ENCODE data around the gene MGAT5B.

The MGAT5B gene

DNA sequence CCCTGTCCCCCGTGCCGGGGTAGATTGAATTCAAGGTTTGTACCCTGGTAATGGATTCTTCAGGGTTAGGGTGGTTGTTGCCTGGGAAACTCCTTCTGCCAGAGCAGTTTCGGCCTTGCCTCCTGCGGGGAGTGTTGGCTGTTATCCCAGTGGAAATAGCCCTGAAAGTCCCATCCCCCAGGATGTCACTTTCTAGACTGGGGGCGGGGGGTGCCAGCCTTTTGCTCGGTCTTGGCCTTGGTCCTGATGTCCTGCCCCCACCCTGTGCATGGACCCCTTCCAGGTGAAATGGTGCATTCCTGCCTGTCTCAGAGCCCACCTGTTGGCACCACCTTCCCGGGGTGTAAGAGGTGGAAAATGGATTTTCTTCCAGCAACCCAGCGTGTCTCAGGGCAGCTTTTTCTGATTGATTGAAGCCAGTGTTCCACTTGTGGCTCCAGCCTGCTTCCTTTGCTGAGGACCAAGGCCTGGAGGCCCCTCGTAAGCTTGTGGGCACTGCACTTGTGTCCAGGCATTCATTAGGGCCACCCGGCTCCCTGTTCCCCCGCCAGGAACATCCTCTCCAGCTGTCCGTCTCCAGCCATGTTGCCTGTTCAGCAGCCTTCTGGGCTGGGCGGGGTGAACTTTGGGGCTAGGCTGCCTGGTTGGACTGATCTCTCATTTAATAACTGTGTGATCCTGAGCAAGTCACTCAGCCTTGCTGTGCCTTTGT, 25.6 kb downstream of the MGAT5B start:
- Histone ChIP-seq H3K9me3 (ENCODE audit: severe bottlenecking) (peaks cover 11% of the 10 kb centered on the region), H3K27ac (no peak overlapping the region), H3K36me3 (peaks cover 23% of the 10 kb centered on the region), H3K27me3 (ENCODE audit: insufficient read depth, low read depth, severe bottlenecking) (no peaks in the 10 kb centered on the region), H3K4me3 (ENCODE audit: low read depth, low read length) (no peak overlapping the region)
- TF ChIP-seq CTCF (IDR thresholded peaks at IDR 0.05; ENCODE audit: low read depth, low read length) = no peak
- no peak for DNase-seq

GRCh38 chr17:76894842-76895241, 26.6 kb downstream of the MGAT5B start:
- Histone ChIP-seq H3K36me3 (peaks cover 22% of the 10 kb centered on the region), H3K27me3 (ENCODE audit: insufficient read depth, low read depth, severe bottlenecking) (no peaks in the 10 kb centered on the region), H3K4me3 (ENCODE audit: low read depth, low read length) (no peak overlapping the region), H3K9me3 (ENCODE audit: severe bottlenecking) (peaks cover 11% of the 10 kb centered on the region), H3K27ac (no peak overlapping the region)
- TF ChIP-seq CTCF (IDR thresholded peaks at IDR 0.05; ENCODE audit: low read depth, low read length) = no peak
- DNase-seq = no peak

DNA sequence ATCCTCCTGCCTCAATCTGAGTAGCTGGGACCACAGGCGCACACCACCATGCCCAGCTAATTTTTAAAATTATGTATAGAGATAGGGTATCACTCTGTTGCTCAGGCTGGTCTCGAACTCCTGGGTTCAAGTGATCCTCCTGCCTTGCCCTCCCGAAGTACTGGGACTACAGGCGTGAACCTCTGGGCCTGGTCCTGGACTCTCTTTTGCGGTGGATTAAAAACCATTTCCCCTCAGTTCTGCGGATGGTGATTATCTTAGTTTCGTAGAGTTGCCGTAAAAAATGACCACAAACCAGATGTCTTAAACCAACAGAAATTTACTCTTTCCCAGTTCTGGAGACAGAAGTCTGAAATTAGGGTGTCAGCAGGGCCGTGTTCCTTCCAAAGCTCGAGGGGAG, 28.8 kb downstream of the MGAT5B start:
- Histone ChIP-seq H3K36me3 (peaks cover 18% of the 10 kb centered on the region), H3K27ac (no peak overlapping the region), H3K27me3 (ENCODE audit: insufficient read depth, low read depth, severe bottlenecking) (no peaks in the 10 kb centered on the region), H3K4me3 (ENCODE audit: low read depth, low read length) (no peak overlapping the region), H3K9me3 (ENCODE audit: severe bottlenecking) (peaks cover 11% of the 10 kb centered on the region)
- no peak for DNase-seq
- no peak for TF ChIP-seq CTCF (IDR thresholded peaks at IDR 0.05; ENCODE audit: low read depth, low read length)

GRCh38 chr17:76899414-76899813, 31.2 kb downstream of the MGAT5B start:
- Histone ChIP-seq H3K27ac (no peak overlapping the region), H3K9me3 (ENCODE audit: severe bottlenecking) (peaks cover 6% of the 10 kb centered on the region), H3K27me3 (ENCODE audit: insufficient read depth, low read depth, severe bottlenecking) (no peaks in the 10 kb centered on the region), H3K4me3 (ENCODE audit: low read depth, low read length) (no peak overlapping the region), H3K36me3 (peaks cover 26% of the 10 kb centered on the region)
- no peak for TF ChIP-seq CTCF (IDR thresholded peaks at IDR 0.05; ENCODE audit: low read depth, low read length)
- DNase-seq = no peak

GRCh38 chr17:76900723-76901122, 32.5 kb downstream of the MGAT5B start:
- Histone ChIP-seq H3K27me3 (ENCODE audit: insufficient read depth, low read depth, severe bottlenecking) (no peaks in the 10 kb centered on the region), H3K27ac (no peak overlapping the region), H3K36me3 (peaks cover 25% of the 10 kb centered on the region), H3K9me3 (ENCODE audit: severe bottlenecking) (no peaks in the 10 kb centered on the region), H3K4me3 (ENCODE audit: low read depth, low read length) (no peak overlapping the region)
- no peak for TF ChIP-seq CTCF (IDR thresholded peaks at IDR 0.05; ENCODE audit: low read depth, low read length)
- no peak for DNase-seq

Measured in WERI-Rb-1 (cell line).